Measurements from ENCODE around the gene NEU2. TPM values are rescaled to one million over a fixed set of nuclear protein-coding genes. Genes with fewer than 3 reads are reported as not detected.
"Not testable (repeated sequence)": the region's sequence is repeated elsewhere in the genome, so short reads cannot be mapped to it uniquely, and the experiment has no call there.

The NEU2 gene
- total RNA-seq, 4 donors from 2014 or later = not detected

DNA sequence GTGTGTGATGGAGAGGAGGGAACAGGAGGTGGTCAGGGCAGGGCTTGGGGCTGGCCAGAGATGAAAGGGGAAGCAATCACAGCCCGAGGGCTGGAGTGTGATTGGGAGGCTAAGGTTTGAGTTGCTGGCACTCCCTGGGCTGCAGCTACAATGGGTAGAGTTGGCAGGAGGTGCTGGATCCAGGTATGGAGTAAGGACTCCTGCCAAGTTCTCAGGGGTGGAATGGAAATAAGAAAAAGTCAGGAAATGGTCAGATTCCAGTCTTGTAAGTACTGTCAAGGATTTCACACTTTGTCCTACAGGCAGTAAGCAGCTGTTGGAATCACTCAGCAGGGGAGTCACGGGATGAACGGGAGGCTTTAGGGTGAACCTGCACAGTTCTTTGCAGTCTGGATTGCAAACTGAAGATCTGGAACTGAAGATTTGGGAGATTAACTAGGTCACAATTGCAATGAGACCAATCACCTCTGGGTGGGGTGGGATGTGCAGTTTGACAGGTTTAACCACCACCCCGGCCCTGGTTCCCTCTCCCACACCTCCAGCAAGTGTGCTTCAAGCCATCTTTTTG lies 16.8 kb downstream of the NEU2 start:
- TF ChIP-seq, protein P1, sequence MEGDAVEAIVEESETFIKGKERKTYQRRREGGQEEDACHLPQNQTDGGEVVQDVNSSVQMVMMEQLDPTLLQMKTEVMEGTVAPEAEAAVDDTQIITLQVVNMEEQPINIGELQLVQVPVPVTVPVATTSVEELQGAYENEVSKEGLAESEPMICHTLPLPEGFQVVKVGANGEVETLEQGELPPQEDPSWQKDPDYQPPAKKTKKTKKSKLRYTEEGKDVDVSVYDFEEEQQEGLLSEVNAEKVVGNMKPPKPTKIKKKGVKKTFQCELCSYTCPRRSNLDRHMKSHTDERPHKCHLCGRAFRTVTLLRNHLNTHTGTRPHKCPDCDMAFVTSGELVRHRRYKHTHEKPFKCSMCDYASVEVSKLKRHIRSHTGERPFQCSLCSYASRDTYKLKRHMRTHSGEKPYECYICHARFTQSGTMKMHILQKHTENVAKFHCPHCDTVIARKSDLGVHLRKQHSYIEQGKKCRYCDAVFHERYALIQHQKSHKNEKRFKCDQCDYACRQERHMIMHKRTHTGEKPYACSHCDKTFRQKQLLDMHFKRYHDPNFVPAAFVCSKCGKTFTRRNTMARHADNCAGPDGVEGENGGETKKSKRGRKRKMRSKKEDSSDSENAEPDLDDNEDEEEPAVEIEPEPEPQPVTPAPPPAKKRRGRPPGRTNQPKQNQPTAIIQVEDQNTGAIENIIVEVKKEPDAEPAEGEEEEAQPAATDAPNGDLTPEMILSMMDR (IDR thresholded peaks at IDR 0.05) = no peak
- peak; percentile 24 for ATAC-seq (ENCODE audit: low FRiP score)
- no peak for DNase-seq (ENCODE audit: low spot score)

DNA sequence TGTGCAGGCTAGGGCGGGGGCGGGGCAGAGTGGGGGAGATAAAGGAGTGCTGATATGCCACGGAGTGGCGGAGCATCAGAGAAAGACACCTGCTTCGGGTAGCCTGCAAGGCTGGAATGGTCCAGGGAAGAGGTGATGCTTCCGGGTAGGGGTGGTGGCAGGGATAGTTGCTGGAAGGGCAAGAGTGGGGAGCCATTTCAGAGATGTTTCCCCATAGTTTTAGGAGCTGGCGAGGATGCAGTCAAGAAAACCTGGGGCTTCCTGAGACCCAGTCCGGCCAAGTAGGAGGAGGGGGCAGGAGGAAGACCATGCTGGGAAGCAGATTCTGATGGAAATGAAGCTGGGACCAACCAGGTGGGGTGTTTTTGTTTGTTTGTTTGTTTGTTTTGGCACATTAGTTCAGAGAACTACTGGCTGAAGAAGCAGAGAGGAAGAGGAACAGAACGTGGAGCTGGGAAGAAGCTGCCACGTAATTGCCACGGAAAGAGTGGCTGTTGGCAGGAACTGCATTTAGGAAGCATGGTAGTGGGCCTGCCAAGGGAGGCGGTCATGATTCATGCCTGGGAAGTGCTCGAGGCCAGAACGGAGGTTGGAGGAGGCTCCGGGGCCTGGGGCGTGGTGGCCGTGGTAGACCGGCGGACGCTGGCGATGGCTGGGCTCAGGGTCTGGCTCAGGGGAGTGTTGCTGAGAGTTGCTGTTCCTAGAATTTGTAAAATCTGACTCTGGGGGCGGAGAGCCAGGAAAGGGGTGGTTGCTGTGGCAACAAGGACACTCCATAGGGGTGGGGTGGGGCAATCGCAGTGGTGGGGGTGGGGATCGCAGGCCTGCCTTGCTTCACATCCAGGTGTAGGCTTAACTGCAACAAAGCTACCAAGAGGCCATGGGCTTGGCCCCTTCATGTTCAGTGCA lies 19.0 kb downstream of the NEU2 start:
- DNase-seq (ENCODE audit: low spot score) (peak; percentile 40), ATAC-seq (ENCODE audit: low FRiP score) (peak; percentile 94)
- TF ChIP-seq, protein P1 (IDR thresholded peaks at IDR 0.05) = no peak

DNA sequence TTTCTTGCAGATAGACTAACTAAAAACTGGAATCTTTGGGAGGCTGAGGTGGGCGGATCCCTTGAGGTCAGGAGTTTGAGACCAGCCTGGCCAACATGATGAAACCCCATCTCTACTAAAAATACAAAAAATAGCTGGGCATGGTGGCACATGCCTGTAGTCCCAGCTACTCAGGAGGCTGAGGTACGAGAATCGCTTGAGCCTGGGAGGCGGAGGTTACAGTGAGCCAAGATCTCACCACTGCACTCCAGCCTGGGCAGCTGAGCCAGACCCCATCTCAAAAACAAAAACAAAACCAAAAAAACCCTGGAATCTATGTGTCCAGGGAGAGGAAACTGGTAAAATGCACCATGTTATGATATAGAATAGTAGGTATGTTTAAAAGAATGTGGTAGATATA lies 20.0 kb downstream of the NEU2 start:
- DNase-seq (ENCODE audit: low spot score); ATAC-seq (ENCODE audit: low FRiP score): not testable (repeated sequence)

DNA sequence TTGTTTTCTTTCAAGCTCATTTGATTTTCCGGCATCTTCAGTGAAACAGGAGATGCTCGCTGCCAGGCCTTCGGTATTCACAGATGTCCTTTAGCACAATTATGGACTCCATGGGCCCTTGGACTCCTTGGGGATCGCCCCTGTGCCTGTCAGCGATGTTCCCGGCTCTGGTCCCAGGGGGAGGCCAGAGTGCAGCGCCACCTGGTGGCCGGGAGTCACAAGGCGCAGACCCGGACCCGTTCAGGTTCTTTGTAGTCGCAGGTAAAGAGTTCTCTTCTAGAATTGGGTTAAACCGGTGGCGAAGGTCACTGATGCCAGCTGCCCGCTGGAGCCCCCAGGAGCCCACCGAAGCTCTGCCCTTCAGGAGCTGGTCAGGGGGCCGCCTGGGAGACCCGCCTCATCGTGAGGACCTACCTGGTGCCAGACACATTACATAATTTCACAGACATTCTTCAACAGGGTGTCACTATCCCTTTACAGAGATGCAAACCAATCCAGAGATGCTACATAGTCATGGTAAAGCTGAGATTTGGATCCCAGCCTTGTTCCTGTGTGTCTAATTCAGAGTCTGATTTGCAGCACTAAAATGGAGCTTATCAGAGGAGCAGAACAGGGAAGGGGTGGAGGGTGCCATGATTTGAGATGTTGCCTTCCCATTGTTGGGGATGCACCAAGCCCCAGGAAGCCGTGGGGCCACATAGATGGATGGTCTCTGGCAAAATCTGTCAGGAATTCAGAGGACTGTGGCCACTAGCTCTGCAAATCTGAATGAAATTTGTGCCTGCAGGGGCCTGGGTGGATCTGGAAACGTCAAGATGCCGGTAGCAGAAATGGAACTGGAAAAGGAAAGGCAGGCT lies 21.7 kb downstream of the NEU2 start:
- TF ChIP-seq, protein P1 (IDR thresholded peaks at IDR 0.05) = peak in 1 of 3 donors; percentile 70
- DNase-seq (ENCODE audit: low spot score) (no peak), ATAC-seq (ENCODE audit: low FRiP score) (no peak)

DNA sequence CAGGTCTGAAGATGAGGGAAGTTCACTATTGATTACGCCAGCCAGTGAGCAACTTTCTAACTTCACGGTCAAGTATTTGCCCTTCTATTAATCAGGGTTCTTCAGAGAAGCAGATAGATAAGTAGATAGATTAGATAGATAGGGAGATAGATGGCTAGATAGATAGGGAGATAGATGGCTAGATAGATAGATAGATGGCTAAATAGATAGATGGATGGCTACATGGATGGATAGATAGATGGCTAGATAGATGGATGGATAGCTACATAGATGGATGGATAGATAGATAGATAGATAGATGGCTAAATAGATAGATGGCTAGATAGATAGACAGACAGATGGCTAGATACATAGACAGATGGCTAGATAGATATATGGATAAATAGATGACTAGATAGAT lies 22.9 kb downstream of the NEU2 start:
- TF ChIP-seq, protein P1 (IDR thresholded peaks at IDR 0.05) = no peak
- DNase-seq (ENCODE audit: low spot score) (no peak), ATAC-seq (ENCODE audit: low FRiP score) (no peak)

DNA sequence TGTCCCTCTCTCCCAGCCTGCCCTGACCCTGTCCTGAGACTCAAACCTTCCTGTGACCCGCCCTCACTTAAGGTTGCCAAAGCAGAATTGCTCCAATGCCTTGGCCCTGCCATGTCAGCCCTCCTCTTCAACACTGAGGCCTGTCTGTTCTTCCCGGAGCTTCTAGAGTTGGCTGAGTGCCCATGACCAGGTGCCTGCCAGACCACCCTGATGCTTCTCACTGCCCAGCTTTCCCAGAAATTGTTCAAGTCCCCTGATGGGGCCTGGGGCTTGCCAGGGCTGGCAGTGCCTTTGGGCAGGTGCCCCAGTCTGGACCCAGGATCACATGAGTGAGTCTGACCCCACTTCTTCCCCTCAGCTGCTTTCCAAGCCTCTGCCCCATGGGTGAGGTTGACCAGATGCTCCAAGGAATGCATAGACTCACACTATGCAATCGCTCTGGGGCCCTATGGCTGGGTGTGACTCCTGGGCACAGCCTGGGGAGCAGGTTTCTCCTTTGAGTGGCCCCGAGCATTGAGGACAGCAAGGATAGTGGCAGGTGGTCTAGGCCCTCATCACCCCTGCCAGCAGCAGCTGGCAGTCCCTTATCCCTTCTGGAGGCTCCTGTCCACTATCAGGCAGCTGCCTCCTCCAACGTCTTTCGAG lies 24.6 kb downstream of the NEU2 start:
- DNase-seq (ENCODE audit: low spot score) = no peak
- no peak for ATAC-seq (ENCODE audit: low FRiP score)
- TF ChIP-seq, protein P1 (IDR thresholded peaks at IDR 0.05) = no peak

All from omental fat pad (tissue), 4 donors.